NCI-H2029 (cell line): Measurements from ENCODE around the gene TTC3.
"Not testable (repeated sequence)": the region's sequence is repeated elsewhere in the genome, so short reads cannot be mapped to it uniquely, and the experiment has no call there.

Experiments used
- DNase-seq: peaks from one replicate; lab custom pipeline; 2025; lab: John Stamatoyannopoulos, UW

The TTC3 gene

DNA sequence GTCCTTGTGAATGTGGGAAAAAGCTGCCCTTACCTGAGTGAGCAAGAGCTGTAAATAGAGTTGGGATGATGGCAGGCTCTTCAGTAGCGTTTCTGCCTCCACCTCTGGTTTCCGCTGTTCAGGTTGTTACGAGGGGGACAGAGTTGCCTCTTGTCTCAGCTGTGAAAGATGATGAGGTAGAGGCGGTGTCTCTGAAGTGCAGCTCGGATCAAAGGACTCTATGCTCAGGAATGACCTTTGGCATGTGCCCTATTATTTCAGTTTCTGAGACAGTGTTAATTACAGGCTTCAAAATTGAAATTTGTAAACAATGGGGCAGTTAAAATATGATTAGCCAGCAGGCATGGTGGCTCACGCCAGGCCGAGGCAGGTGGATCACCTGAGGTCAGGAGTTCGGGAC, 123.8 kb downstream of the TTC3 start:
- no peak for DNase-seq

DNA sequence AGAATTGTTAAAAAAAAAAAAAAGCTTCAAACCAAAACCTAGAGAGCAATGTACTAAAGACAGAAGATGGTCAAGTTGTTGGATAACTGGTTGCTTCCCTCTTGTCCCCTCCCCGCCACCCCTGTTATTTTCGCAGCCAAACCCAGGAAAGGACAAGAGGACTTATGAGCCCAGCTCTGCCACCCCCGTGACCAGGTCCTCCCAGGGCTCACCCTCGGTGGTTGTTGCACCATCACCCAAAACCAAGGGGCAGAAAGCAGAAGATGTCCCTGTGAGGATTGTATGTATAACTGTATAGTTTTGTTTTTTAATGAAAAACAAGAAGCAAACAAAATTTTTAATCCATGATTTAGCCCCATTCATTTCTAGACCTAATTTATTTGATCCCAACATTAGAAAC, 124.7 kb downstream of the TTC3 start:
- no peak for DNase-seq

DNA sequence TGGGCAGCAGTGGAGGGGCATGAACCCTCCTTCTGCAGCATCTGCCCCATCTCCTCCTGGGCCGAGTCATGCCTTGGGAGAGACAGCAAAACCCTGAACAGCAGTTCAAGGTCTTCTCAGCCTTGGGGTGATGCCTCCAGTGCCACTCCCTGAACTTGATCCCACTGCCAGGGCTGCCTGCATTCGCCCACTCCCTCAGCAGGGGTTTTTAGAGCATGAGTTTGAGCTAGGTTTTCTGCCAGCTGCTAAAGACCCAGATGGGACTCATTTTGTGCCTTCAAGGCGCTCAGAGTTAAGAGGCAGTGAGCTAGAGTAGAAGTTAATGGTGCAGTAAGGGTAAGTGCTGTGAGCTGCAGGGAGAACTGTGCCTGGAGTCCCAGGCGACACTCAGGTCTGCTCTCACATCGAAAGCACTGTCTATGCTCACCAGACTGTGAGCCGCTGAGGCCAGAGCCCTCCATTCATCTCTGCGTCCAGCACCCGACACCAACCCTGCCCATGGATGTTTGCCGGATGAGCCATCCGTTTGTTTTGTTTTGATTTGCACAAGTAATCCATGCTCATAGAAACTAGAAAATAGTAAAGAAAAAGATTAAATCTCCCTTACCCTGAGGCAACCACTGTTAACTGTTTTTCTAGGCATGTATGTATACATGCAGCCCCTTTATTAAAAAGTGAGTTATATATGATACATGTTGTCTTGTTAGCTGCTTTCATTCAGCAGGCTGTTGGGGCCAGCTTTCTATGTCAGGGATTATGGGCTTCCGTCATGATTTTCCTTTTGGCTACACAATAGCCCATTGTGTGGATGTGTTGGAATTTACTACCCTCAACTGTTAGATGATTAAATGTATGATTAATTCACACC, 126.2 kb downstream of the TTC3 start:
- DNase-seq: no peak

DNA sequence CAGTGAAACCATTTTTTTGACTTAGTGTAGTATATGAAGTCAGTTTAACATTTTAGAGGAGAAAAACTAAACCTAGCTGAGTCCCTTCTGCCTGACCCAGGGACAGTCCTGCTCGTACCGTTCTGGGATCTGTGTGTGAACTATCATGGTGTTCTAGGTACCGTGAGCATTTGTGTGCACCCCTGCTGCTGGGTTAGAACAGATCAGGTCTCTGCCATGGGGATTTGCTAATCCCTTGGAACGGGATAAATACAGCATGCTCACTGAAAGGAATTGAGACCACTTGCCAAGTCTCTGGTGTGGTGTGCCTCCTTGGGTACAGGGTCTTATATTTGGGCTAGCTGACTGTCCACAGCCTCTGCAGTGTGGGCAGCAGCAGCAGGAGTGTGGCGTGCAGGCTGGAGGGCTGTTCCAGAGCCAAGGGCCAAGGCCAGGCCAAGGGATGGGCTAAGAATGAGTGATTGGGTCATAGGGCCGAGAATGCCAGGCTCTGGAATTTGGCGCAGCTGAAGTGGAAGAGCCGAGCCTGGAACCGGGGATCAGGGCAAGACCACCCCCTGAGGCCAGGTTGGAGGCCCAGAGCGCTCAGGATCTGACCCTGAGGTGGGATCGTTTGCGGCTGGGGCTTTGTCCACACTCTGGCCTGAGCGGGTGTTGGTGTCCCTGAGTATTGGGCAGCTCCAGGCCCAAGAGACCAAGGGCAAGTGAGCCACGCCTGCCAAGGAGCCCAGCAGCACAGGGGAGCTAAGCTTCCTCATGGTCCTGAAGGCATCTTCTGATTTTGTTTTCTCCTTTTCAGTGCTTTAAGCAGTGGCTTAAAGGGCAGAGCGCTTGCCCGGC, 127.8 kb downstream of the TTC3 start:
- DNase-seq: no peak

DNA sequence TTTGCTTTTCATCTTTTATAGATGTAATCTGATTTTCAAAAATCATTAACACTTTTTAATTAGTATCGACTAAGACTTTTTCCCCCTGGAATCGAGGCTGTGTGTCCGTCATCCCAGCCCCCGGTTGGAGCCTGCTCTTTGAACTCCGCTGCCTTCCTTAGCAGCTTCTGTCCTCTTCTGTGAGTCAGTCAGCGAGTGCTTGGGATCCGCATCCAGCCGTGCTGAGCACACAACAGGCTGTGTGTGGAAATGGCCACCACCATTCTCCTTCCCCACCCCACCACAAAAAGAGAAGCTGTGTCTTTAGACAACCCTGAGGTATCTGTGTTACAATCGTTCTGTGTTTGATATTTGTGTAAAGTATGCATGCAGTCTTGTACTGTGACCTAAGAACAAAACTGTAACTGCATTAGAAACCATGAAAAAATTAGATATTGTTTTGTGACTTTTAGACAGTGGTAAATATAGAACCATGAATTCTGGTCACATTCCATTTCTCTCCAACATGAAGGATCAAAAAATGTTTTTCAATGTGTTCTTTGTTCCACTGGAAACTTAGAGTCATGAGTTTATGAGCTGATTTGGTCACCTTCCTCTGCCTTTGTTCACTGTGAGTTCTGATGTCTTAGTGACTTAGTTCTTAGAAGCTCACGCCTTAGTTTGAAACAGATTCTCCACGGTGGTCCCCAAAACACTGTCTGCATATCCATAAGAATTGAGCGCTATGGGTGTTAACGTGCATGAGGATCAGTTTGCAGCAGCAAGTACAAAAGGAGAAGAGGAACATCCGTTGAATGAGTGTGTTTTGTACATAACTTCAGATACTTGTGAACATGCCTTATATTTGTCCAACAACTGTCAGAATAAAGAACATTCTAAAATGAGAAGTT, 129.4 kb downstream of the TTC3 start:
- DNase-seq: no peak

DNA sequence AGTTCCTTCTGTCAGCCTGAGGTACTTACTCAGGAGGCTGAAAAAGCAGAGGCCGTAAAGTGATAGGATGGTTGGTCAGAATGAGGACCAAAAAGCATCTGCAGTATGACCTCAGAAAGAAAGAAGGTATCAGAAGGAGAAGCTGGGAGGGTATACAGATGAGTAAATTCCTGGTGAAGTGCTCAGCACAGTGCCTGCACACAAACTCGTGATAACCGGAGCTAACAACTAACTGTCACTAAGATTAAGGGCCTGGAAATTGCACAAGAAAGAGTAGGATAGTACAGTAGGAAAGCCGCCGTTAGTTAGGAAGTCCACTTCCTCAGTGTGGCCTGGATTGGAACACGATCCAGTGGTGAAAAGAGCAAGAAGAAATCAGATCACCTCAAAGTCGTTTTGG, 131.5 kb downstream of the TTC3 start:
- no peak for DNase-seq

DNA sequence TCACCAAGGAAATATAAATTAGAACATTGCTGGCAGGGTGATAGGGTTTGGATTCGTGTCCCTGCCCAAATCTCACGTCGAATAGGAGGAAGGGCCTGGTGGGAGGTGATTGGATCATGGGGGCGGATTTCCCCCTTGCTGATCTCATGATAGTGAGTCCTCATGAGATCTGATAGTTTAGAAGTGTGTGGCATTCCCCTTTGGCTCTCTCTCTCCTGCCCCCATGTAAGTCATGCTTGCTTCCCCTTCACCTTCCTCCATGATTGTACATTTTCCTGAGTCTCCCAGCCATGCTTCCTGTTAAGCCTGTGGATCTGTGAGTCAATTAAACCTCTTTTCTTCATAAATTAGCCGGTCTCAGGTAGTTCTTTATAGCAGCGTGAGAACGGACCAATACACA, 133.4 kb downstream of the TTC3 start:
- DNase-seq: no peak

DNA sequence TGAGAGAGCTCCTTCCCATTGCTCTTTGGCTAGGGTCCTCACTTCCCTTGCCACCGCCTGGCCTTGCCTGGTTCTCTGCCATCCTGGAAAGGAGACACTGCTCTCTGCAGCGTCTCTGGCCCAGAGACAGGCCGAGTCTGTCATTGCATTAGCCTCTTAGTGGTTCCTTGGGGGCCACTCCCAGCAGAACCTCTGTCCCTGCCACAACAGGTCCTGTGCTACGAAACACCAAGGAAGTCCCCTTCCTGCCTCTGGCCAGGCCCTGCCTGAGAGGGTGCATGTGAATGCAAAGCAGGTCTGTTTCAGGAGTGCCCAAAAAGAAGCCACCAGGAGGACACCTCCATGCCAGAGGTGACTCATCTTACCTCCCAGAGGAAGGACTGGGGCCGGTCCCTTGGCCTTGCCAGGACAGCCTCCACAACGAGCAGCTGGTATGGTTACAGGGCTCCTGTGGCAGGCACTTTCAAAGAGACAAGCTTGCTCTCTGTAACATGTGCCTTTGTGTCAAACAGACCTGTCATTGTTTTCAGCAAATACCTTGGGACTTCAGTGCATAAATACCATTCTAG, 134.5 kb downstream of the TTC3 start:
- DNase-seq: peak; percentile 61

DNA sequence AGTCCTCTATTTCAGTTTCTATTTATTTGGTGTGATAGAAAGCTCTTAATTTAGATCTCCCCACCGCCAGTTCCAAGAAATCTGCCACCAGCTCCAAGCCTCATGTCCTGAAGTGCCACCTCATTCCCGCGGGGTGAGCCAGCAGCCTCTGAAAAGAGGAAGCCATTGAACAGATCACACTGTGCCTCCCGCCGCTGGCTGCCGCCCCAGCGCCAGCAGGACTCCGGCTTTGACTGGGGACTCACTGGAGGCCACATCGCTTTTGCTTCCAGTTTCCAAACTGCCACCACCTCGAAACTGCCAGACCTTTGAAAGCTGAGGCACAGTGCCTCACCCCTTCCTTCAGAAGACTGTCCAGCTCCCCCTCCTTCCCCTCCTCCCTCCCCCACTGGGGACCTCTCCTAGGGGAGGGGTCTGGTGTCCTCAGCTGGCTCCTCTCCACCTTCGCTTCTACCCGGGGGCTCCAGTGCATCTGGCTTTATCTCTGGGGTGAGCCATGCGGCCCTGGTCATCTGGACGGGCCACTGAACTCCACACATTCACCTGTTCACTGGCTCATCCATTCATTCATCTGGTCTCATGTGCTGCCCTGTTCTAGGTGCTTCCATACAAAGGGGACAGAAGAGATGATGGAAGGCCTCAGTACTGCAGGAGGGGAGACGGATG, 135.1 kb downstream of the TTC3 start:
- peak; percentile 68 for DNase-seq

DNA sequence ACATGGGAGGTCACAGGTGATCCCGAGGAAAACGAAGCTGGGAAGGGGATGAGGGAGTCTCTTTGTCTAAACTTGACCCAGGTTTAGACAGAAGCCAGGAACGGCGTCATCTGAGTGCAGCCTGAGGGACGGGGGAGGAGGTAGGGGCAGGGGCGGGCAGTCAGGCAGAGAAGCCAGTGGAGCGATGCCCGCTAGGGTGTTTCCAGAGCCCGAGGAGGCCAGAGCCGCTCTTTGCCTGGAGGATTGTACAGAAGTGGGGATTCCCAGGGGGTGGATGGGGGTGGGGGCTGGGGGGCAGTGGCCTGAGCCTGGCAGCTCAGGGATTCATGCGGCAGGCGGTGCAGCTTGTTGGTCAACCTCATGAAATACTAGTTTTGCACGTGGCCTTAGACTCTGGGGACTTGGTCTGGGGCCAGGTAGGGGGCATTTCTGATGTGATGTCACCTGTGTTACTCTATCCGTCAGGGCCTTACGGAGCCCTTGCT, 135.7 kb downstream of the TTC3 start:
- no peak for DNase-seq

DNA sequence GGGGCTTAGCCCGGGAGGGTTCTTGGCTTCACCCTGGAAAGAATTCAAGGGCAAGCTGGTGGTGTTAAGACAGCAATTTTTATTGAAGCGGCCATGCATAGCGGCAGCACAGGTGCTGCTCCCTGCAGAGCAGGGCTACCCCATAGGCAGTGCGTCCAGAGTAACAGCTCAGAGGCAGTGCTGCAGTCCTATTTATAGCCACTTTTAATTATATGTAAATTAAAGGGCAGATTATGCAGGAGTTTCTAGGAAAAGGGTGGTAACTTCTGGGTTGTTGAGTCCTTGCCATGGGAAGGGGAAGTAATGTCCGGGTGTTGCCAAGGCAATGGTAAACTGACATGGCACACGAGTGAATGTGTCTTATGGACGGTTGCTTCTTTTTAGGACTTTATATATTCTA, 137.1 kb downstream of the TTC3 start:
- no peak for DNase-seq

DNA sequence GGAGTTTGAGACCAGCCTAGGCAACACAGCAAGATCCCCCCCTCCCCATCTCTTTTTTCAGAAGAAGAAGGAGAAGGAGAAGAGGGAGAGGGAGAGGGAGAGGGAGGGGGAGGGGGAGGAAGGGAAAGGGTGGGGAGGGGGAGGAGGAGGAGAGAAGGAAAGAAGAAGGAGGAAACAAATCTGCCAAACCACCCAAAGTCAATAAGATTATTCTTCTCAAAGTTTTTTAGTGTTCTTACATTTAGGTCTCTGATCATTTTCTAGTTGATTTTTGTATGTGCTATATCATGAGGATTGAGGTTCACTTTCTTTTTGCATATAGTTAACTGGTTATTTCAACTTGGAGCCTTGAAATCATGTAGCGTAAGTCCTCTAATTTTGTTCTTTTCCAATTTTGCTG, 137.7 kb downstream of the TTC3 start:
- no peak for DNase-seq

DNA sequence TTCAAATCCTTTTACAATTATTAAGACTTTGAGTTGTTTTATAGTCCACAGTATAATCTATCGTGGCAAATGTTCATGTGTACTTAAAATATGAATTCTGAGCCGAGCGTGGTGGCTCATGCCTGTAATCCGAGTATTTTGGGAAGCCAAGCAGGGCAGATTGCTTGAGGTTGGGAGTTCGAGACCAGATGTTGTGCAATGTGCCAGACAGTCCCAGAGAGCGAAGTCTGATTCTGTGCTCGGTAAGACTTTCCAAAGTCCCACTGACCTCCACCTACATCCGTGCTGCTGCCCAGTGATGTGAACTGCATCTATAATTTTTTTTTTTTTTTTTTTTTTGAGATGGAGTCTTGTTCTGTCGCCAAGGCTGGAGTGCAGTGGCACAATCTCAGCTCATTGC, 141.9 kb downstream of the TTC3 start:
- DNase-seq: no peak

DNA sequence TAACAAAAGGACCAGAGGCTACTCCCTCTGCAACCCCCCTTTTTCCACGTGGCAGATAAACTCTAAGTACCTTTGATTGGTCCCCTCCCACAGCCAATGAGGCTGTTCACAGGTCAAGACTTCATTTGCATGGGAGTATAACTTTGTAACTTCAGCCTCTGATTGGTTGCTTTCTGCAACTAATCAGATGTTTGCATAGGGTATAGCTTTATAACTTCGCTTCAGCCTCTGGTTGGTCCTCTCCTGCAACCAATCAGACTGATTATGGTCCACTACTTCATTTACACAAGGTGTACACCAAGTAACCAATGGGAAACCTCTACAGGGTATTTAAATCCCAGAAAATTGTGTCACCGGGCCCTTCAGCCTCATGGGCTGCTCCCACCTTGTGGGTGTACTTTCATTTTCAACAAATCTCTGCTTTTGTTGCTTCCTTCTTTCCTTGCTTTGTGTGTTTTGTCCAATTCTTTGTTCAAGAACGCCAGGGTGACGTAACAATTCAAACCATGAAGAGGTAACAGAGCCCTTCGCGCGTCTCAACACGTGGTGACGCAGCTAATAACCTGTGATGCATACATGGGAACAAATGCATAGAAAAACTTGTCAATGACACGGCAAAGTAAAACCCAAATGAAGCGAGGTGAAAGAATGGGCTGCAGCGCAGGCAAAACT, 146.8 kb downstream of the TTC3 start:
- DNase-seq: no peak

DNA sequence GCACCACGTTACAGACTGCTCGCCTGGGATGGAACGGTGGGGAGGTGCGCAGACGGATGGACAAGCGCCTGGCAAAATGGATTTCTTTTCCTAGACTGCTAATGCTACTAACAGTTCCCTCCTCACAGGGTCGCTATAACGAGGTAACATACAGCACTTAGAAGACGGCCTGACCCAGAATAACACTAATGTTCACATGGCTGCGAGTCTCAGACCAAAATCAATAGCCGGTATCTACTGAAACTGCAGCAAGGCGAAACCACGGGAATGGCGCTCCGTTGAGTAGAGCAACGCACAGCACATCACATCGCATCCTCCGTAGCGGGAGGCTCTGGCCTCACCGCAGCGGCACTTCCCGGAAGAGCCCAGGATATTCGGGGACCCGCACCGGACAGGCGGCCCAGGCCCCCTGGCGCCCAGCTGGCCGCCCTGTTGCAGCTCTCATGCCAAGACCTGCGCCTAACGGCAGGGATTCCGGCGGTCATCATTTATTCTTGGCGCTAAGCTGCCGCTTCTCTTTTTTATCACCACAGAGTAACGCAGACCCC, 147.5 kb downstream of the TTC3 start:
- DNase-seq: peak; percentile 37

DNA sequence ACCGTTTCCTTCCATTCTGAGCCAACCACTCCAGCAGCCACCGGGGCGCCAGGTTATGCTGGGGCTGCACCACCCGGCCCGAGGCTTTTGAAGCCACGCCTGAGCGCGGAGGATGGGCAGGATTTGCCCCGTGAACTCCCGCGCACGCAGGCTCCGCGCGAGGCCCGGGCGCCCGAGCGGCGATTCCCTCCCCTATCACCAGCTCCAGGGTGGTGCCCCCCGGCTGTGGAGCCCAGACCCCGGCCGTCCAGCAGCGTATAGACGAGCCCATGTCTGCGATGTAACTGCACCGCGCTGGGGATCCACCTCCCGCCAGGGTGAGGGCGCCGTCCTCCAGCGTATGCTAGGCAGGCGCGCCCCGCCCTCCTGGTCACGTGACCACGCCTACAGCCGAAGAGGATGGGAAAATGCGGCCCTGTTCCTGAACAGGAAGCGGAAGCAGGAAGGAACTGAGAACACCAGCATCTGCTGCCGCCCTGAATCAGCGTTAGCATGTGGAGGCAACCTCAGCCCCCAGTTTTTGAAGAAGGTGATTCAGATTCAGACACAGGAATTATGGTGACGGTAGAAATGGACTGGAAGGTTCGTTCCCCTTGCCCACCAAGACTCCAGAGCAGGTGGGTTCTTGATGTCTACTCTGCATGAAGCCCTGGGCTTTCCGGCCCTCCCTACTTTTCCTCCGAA, 148.1 kb downstream of the TTC3 start:
- peak; percentile 98 for DNase-seq

DNA sequence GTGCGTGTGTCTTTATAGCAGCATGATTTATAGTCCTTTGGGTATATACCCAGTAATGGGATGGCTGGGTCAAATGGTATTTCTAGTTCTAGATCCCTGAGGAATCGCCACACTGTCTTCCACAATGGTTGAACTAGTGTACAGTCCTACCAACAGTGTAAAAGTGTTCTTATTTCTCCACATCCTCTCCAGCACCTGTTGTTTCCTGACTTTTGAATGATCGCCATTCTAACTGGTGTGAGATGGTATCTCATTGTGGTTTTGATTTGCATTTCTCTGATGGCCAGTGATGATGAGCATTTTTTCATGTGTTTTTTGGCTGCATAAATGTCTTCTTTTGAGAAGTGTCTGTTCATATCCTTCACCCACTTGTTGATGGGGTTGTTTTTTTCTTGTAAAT, 149.2 kb downstream of the TTC3 start:
- DNase-seq: not testable (repeated sequence)

DNA sequence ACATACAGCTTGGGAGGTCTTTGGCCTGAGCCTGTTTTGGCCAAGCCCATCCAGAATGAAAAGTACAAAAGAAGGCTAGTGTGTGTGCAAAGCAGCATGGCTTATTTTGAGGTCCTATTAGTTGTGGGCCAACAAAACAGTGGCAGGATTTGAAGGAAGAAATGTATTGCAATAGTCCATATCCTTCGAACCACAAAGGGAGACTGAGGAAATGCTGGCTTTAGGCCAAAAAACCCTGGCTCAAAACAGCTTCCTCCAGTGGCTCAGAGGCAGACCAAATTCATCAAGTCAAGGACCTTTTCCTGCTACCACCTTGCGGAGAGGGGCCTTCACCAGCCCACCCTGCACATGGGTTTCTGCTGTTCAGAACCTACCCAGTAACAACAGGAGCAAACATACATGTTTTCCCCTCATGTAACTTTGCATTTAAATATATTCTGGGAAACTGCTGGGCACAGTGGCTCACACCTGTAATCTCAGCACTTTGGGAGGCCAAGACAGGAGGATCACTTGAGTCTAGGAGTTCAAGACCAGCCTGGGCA, 150.8 kb downstream of the TTC3 start:
- no peak for DNase-seq
